Astrocyte (in vitro differentiated cells and primary cell): Measurements from ENCODE around the gene ZBTB8OS.

ENCODE experiments used
- CTCF ChIP-seq: IDR thresholded peaks from 2 replicates; pipeline ENCODE4 v1.5.1; 2011; ENCODE audit warnings: low read depth, mild to moderate bottlenecking, inconsistent platforms, low read length, moderate library complexity; ENCODE audit not compliant: insufficient read depth
- EZH2 ChIP-seq: IDR thresholded peaks from 2 replicates; pipeline ENCODE4 v1.6.1; 2012; ENCODE audit warnings: mild to moderate bottlenecking, low read length, inconsistent platforms; ENCODE audit not compliant: insufficient read depth

GRCh38 chr1:32580348-32581017 is 69.9 kb downstream of the ZBTB8OS start:
- TF ChIP-seq CTCF (no peak), EZH2 (no peak)
